Subcutaneous adipose tissue (tissue), 4 donors: ENCODE measurements around the gene CRADD. TPM values are rescaled to one million over a fixed set of nuclear protein-coding genes. Genes with fewer than 3 reads are reported as not detected.

Experiments
- CTCF ChIP-seq: fragments of 450-650 bp; IDR thresholded peaks from one replicate; pipeline ENCODE4 v1.5.1; 2016; ENCODE audit warnings: low read depth, mild to moderate bottlenecking, control low read depth, antibody characterized with exemption, moderate library complexity
- total RNA-seq, 4 donors: library from RNA; depleted of rRNA; stranded (reverse); fragments of >200 nt; gene quantifications; one replicate each; pipeline ENCODE4 v1.1.0, GENCODE V29; 2016

Gene CRADD
- total RNA-seq, 4 donors from 2014 or later: 22.5 to 43.7 (median 39.3) TPM

- no peak for TF ChIP-seq CTCF
Measured at GRCh38 chr12:93886533-93887511, 209.6 kb downstream of the CRADD start.

- no peak for TF ChIP-seq CTCF
Measured at GRCh38 chr12:93888964-93889363, 211.8 kb downstream of the CRADD start.

GRCh38 chr12:93889516-93890212 is 212.5 kb downstream of the CRADD start:
- TF ChIP-seq CTCF: no peak

GRCh38 chr12:93892423-93893268 is 215.5 kb downstream of the CRADD start:
- no peak for TF ChIP-seq CTCF

GRCh38 chr12:93894391-93895088 is 217.4 kb downstream of the CRADD start:
- TF ChIP-seq CTCF: no peak

- no peak for TF ChIP-seq CTCF
Measured at GRCh38 chr12:93895089-93895445, 217.9 kb downstream of the CRADD start.
